GM18951 (cell line): ENCODE results near the gene HDAC4.

Source experiments
- POLR2A ChIP-seq: IDR thresholded peaks from 4 replicates; pipeline ENCODE4 v1.6.1; 2011; ENCODE audit warnings: mild to moderate bottlenecking; ENCODE audit not compliant: insufficient read length, insufficient read depth; ENCODE audit errors: extremely low read depth
- in situ Hi-C: fragments of 300-500 bp; cut with MboI; formaldehyde crosslinking; loops from one replicate; pipeline ENCODE4 v1.12.0; 2022; ENCODE audit warnings: low sequenced_read_pairs, mixed read lengths, inconsistent platforms; ENCODE audit not compliant: unreplicated experiment

The HDAC4 gene

DNA sequence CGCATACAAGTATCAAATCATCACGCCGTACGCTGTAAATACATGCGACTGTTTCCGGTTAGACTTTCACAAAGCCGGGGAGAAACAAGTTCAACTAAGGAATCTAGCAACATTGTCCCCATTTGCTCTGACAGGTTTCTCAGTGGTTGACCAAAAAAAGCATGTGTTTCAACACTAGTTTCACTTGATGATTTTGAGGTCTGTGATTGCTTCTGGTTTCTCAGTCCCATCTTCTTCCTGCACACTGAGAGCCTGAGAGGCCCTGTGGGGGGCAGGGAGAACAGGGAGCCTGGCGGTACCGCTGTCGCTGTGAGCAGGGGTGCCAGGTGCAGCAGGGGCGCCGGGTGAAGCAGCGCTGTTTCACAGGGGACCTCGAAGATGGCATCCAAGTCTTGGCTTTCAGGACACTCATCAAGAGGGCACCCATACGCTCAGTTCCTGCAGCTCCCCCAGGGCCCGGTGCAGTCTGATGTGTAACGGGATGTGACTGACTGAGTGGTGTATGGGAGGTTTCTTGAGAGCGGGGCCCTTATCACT, 282.1 kb downstream of the HDAC4 start:
- TF ChIP-seq POLR2A: no peak
- in situ Hi-C loops: no loop called here

DNA sequence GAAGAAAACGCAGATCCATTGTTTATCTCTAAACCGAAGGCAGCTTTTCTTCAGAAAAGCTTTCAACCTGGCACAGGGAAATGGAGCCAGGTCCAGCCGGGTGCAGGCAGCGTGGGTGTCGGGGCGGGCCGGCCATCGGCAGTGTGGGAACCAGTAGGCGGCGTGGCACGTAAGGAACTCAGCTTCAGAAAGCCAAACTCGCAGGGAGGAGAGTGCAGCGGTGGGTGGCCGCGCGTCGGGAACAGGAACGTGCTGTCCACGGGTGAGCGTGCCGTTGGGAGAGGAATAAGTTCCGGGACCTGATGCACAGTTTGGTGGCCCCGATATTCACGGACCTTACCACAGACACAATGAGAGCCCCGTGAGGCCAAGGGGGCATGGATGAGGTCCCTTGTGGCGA, 282.6 kb downstream of the HDAC4 start:
- TF ChIP-seq POLR2A: no peak

DNA sequence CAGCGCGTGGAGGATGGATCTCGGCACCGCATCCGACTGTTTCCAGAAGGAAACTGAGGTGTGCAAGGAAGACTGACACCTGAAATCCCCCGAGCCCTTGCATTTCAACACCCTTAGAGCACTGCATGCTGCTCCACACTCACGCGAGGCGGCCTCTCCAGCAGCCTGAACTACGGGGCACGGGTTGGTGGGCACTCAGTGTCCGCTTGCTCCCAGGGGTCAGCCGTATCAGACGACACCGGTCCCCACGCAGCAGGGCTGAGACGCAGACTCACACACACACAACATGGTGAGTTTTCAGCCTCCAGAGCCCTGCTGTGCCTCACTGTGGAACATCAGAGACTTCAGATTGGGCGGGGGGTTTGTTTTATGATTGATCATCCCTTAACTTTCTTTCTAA, 283.0 kb downstream of the HDAC4 start:
- in situ Hi-C loops: no loop called here
- TF ChIP-seq POLR2A: no peak

More for the DNA sequence above, 282.6 kb downstream of the HDAC4 start:
- in situ Hi-C loops: no loop called here

DNA sequence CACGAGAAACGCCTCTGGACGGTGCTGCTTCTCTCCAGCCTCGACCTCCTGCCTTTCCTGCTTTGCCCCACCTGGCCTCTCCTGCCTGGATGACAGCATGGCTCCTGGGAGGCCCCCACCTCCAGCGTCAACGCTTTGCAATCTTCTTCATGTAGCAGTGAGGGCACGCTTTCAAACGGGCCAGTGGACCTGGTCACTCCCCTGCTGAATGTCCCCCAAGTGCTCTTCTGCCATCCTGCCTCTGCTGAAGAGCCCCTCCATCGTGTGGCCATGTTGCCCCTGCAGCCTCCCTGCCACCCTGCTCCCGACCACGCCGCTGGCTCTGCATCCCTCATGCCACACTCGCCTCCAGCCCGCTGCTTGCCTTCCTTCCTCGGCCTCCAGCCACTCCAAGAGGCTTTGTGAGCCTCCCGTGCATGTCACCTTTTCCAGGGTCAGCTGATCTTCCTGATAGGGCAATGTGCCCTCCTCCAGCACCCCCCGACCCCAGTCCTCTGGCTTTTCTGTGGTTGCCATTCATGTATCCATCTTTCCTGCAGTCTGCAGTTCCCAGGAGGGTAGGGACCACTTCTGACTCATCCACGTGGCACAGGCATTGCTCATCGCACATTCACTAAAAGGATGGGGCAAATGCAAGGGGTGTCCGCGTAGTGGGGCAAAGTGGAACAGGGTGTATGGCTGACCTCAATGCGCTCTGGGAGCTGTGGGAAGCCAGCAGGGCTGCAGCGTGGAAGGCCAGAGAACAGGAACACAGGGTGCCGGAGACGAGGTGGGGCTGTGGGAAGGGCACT, 284.2 kb downstream of the HDAC4 start:
- in situ Hi-C loops: no loop called here

DNA sequence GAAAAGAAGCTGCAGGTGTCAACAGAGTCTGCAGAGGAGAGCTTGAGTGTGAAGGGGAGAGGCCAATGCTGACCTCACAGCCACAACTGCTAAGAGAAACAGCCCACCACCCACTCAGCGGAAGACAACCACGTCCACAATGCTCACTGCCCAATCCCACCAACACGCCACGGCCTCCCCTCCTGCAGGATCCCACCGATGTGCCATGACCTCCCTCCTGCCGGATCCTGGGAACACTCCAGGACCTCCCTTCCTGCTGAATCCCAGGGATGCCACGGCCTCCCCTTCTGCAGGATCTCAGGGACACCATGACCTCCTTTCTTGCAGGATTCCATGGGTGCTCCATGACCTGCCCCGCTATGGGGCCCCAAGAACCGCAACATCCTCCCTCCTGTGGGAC, 285.2 kb downstream of the HDAC4 start:
- in situ Hi-C loops: no loop called here
- TF ChIP-seq POLR2A: no peak

More for the DNA sequence above, 284.2 kb downstream of the HDAC4 start:
- TF ChIP-seq POLR2A: no peak

DNA sequence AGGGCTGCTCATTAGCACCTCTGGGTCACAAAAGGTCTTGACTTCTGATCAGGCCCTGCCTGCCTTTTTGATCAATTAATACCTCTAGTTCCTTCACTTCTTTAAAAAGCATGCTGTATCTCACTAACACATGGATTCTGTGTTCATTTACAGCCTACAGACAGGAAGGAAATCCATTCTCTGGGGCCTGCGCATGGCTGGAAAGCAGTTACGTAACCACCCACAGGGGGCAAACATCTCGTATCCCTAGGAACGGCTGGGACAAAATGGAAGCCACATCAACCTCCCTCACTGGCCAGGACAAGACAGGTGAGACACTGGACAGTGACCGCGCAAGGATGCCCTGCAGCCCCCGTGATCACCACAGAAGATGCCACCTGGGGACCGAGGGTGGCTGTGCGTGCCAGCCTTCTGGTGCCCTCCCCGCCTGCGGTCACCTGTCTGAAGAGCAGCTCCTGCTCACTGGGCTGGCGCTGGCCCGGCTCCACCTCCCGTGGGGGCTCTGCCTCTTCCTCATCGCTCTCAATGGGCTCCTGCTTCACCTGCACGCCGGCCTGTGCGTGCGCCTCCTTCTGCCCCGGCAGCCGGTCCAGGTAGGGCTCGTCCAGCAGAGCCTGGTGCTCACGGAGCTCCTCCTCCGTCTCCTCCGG, 286.1 kb downstream of the HDAC4 start:
- TF ChIP-seq POLR2A: no peak
- in situ Hi-C loops: no loop called here

DNA sequence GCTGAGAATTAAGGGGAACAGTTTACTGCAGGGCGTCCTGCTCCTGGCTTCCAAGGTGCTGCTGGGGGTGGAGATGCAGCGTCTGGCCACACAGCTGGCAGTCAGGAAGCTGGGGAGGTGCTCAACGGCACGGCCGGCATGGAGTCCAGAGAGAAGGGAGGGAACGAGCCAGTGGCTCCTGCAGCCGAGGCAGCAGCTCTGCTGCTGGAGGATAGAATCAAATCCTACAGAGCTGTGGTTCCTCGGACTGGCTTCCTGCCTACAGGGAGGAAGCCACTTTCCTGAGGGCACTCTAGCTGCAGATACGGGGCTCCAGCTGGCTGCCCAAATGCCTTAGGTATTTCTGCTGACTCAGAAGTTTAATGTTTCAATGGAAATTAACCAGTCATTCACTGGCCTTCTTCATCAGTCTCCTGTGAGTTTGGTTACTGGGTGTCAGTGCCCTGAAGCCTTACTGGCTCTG, 286.7 kb downstream of the HDAC4 start:
- in situ Hi-C loops: no loop called here
- no peak for TF ChIP-seq POLR2A

DNA sequence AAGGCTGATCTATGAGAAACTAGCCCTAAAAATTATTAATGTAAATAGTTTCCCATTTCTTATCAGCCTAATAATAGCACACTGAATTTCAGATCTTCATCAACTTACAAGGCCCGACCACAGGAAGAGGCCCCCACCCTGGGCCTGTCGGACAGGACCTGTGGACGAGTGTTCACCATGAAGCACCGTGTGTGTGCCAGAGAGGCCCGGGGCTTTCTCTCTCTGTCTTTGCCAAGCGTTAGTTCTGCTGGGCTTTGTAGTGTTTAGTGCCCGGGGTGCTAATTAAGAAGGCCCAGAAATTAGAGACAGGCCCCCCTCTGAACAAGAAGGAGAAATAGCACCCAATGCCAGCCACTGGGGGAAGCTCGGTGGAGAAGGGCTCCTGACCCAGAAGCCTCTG, 287.2 kb downstream of the HDAC4 start:
- in situ Hi-C loops: no loop called here
- TF ChIP-seq POLR2A: no peak

DNA sequence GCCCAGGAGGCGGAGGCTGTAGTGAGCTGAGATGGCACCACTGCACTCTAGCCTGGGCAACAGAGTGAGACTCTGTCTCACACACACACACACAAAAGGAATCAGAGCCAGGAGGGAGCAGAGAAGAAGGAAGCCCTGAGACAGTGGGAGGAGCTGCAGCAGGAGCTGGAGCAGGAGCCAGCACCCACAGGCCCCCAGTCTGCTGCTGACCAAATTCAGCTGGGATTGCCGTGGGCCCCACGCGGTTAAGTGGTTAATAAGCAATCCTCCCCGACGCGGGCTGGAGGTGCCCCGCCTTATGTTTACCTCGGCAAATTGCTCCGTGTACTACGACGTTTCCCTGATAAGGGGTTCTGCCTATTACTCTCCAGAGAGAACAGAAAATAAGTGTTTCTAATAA, 287.6 kb downstream of the HDAC4 start:
- TF ChIP-seq POLR2A: no peak
- in situ Hi-C loops: no loop called here

DNA sequence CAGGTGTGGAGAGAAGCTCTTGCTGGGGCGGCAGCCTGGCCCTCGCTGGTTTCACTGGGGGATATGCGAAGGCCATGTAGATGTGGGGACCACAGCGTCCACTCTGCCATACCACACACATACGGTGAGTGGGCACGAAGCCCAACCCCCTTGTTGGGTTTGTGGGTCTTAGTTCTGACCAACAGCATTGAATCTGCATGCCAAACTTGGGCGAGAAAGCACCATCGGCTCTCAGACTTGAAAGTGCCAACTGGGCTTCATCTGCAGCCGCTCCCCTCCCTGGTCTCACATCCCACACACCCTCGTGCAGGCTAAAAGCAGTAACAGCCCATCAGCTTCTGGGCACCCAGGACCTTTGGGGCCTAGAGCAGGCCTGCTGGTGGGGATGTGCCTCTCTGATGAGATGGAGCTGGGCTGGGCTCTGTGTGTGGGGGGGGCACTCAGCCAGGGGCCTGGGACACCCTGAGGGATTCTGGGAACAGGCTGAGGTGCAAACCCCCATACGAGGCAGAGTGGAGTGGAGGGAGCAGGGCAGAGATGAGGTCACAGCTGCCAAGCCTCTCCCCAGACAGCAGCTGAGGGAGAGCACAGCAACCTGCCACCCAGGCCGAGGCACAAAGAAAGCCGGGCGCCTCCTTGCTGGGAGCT, 288.6 kb downstream of the HDAC4 start:
- TF ChIP-seq POLR2A: no peak
- in situ Hi-C loops: no loop called here

DNA sequence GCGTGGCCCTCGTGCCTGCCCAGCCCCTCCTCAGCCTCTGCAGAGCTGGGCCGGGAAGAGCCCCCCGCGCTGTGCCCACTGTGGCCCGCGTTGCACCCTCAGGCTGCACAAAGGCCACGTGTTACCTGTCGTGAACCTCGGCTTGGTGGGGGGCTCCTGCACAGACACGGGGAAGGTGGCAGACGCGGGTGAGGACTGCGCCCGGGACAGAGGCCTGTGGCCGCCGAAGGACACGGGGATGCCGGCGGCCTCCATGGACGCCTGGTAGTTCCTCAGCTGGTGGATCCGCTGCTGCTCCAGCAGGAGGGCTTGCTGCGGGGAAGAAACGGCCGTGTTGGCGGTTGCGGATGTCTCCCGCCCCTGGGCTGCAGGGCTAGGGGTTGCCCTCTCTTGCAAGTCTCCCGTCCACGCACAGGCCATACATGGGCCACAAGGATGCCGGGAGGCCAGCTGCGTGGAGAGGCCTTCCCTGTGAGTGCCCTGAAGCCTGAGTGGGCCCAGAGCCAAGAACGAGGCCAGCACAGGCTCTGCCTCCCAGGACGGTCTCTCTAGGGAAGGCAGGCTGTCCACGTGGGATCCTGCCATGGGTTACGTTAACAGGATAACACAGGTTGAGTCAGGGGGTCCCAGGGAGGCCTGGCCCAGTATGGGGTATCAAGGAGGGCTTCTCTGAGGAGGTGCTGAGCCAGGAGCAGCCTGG, 289.3 kb downstream of the HDAC4 start:
- in situ Hi-C loops: no loop called here
- no peak for TF ChIP-seq POLR2A

DNA sequence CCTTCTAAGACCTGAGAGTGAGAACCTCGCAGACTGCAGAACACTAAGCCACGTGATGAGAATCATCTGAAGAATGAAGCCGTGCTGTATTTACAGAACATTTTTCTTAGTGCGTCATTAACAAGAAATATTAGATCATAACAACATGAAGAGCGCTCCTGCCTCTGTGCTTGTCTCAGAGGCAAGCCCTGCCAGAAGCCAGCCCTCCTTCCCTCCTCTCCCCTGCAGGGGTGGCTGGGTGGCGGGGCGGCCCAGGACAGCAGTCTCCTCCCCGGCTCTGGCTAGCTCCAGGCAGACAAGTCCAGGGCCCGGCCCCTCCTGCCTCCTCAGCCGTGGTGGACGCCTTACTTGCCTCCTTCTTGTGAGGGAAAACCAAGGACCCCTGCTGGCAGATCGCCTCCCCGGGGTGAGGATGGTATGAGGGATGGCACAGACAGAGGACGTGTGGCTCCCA, 290.2 kb downstream of the HDAC4 start:
- no peak for TF ChIP-seq POLR2A
- in situ Hi-C loops: no loop called here
